KMS-11 (cell line): ENCODE results near the gene CFAP69.

ENCODE experiments used
- H2AFZ ChIP-seq: fragments of 200-600 bp; sonication (generic); 2 replicates; pipeline ENCODE4 v1.6.1; 2016; ENCODE audit warnings: antibody characterized with exemption, mixed run types, low read depth
- H3K27ac ChIP-seq: fragments of 200-600 bp; sonication (generic); 2 replicates; pipeline ENCODE4 v1.6.1; 2016; ENCODE audit warnings: mild to moderate bottlenecking, mixed run types
- H3K27me3 ChIP-seq: fragments of 200-600 bp; sonication (generic); 2 replicates; pipeline ENCODE4 v1.6.1; 2017; ENCODE audit warnings: mild to moderate bottlenecking, low read depth, mixed run types, moderate library complexity; ENCODE audit not compliant: insufficient read depth
- H3K36me3 ChIP-seq: fragments of 200-600 bp; sonication (generic); 2 replicates; pipeline ENCODE4 v1.6.1; 2017; ENCODE audit warnings: mild to moderate bottlenecking, mixed run types; ENCODE audit not compliant: insufficient read depth
- H3K4me1 ChIP-seq: fragments of 200-600 bp; sonication (generic); 2 replicates; pipeline ENCODE4 v1.6.1; 2016; ENCODE audit warnings: mild to moderate bottlenecking, low read depth, mixed run types; ENCODE audit not compliant: poor library complexity, severe bottlenecking
- H3K4me2 ChIP-seq: fragments of 200-600 bp; sonication (generic); 2 replicates; pipeline ENCODE4 v1.7.0; 2016; ENCODE audit warnings: mild to moderate bottlenecking, mixed run types
- H3K4me3 ChIP-seq: fragments of 200-600 bp; sonication (generic); IDR thresholded peaks from 2 replicates; pipeline ENCODE4 v1.6.1; 2017; ENCODE audit warnings: low read depth, low read length, mixed read lengths; ENCODE audit not compliant: insufficient read depth
- H3K79me2 ChIP-seq: fragments of 200-600 bp; sonication (generic); 2 replicates; pipeline ENCODE4 v1.6.1; 2016; ENCODE audit warnings: low read depth, mixed run types; ENCODE audit not compliant: insufficient read depth
- H3K9ac ChIP-seq: fragments of 200-600 bp; sonication (generic); 2 replicates; pipeline ENCODE4 v1.6.1; 2016; ENCODE audit warnings: mild to moderate bottlenecking, mixed run types
- H4K20me1 ChIP-seq: fragments of 200-600 bp; sonication (generic); 2 replicates; pipeline ENCODE4 v1.6.1; 2016; ENCODE audit warnings: mild to moderate bottlenecking, mixed run types; ENCODE audit not compliant: insufficient read depth
- TF ChIP-seq, protein P1 (sequence below): fragments of 200-600 bp; sonication (generic); conservative IDR thresholded peaks from 2 replicates; pipeline ENCODE4 v1.6.1; 2017; ENCODE audit warnings: low read depth, mild to moderate bottlenecking, antibody characterized with exemption, low read length, moderate library complexity, mixed read lengths

CFAP69 gene

DNA sequence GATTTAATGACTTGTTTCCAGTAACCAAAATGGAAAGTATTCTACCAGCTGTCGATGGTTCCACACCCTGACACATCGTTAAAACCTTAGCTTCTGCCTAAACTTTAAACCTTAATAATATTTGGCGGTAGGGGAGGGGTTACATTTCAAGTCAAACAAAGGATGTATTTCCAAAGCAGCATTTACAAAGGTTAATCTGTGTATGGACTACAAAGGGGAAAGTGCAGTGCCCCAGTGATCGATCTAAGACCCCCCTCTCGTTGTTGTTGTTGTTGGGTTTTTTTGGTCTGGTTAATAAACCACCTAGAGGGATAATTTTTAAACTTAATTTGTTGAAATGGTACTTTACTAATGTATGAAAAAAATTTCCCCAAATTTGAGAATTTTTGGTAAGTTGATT is 34.5 kb upstream of the CFAP69 start:
- Histone ChIP-seq H3K4me3 (no peak overlapping the region), H3K27ac (no peak overlapping the region), H3K4me1 (no peaks in the 10 kb centered on the region), H3K79me2 (no peaks in the 10 kb centered on the region), H3K9ac (no peak overlapping the region), H3K27me3 (no peaks in the 10 kb centered on the region), H3K36me3 (no peaks in the 10 kb centered on the region), H2AFZ (no peak overlapping the region), H4K20me1 (no peaks in the 10 kb centered on the region), H3K4me2 (no peak overlapping the region)
- TF ChIP-seq, protein P1, sequence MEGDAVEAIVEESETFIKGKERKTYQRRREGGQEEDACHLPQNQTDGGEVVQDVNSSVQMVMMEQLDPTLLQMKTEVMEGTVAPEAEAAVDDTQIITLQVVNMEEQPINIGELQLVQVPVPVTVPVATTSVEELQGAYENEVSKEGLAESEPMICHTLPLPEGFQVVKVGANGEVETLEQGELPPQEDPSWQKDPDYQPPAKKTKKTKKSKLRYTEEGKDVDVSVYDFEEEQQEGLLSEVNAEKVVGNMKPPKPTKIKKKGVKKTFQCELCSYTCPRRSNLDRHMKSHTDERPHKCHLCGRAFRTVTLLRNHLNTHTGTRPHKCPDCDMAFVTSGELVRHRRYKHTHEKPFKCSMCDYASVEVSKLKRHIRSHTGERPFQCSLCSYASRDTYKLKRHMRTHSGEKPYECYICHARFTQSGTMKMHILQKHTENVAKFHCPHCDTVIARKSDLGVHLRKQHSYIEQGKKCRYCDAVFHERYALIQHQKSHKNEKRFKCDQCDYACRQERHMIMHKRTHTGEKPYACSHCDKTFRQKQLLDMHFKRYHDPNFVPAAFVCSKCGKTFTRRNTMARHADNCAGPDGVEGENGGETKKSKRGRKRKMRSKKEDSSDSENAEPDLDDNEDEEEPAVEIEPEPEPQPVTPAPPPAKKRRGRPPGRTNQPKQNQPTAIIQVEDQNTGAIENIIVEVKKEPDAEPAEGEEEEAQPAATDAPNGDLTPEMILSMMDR, result no peak

DNA sequence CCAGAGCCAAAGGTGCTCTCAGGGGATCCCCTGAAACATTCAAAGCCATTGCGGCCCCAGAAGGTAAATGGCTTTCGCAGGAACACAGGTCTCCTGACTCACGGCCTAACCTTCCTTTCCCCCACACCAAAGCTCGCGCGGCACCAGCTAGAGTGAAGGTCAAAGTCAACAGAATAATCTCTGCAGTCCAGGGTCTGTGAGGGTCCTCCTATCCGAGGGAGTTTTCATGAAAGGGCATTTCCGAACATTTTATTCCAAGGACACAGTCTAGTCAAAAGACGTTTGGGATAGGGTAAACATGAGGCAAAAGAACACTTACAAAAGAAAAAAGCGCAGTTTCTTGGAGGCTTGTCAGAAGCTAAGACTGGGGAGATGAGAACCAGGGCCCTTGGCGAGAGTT is 34.0 kb upstream of the CFAP69 start:
- TF ChIP-seq, protein P1, result no peak
- H2AFZ ChIP-seq, result no peak overlapping the region
- no peaks in the 10 kb centered on the region for H3K27me3 ChIP-seq
- H3K9ac ChIP-seq, result no peak overlapping the region
- H3K27ac ChIP-seq, result no peak overlapping the region
- no peak overlapping the region for H3K4me3 ChIP-seq
- H3K4me2 ChIP-seq, result no peak overlapping the region
- no peaks in the 10 kb centered on the region for H3K4me1 ChIP-seq
- H3K79me2 ChIP-seq, result no peaks in the 10 kb centered on the region
- H4K20me1 ChIP-seq, result no peaks in the 10 kb centered on the region
- H3K36me3 ChIP-seq, result no peaks in the 10 kb centered on the region

DNA sequence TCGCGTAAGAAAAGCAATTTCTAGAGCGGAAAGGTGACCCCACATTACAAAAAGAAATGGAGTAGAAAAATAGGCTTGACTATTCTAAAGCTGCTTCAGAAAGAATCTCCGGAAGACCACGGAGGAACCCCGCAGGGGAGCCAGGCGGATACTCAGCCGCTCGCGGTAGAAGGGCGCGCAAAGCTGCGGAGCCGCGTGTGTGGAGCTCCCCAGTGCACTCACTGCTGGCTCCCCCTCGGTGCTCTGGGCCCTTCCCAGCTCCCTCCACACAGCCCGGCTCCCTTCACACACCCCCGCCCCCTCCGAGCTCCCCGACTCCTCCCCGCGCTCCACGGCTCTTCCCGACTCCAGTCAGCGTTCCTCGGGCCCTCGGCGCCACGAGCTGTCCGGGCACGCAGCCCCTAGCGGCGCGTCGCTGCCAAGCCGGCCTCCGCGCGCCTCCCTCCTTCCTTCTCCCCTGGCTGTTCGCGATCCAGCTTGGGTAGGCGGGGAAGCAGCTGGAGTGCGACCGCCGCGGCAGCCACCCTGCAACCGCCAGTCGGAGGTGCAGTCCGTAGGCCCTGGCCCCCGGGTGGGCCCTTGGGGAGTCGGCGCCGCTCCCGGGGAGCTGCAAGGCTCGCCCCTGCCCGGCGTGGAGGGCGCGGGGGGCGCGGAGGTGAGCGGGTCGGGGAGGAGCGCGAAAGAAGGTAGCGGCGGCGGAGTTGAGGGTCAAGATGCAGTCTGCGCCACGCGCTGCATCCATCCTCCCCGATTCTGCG is 33.4 kb upstream of the CFAP69 start, which contains the start of gene STEAP2:
TSS of gene STEAP2 (plus strand) at position 350 of the 758 bp plus-strand sequence. CDS start 13,343 bp downstream, outside the sequence.
- Histone ChIP-seq H3K4me1 (no peaks in the 10 kb centered on the region), H3K27me3 (no peaks in the 10 kb centered on the region), H3K4me2 (no peak within 1 kb of the TSS), H3K9ac (no peak within 1 kb of the TSS), H3K36me3 (no peaks in the 10 kb centered on the region), H4K20me1 (no peaks in the 10 kb centered on the region), H3K27ac (no peak within 1 kb of the TSS), H2AFZ (no peak within 1 kb of the TSS), H3K4me3 (no peak within 1 kb of the TSS), H3K79me2 (no peaks in the 10 kb centered on the region)
- TF ChIP-seq, protein P1, result no peak

DNA sequence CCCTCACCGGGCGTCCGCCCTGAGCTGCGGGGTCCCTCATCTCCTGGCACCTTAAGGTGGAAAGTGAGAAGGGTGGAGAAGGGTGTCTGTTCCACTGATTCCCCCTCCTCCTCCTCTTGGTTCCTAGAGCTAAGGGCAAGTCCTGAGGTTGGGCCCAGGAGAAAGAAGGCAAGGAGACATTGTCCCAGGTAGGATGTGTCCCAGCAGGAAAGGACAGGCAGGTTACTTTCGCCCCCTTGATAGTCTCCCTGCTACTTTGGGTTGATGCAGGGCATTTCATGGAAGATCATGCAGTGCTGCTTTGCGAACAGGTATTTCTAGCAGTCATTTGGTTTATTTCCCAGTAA is 32.9 kb upstream of the CFAP69 start:
- Histone ChIP-seq H3K4me1 (no peaks in the 10 kb centered on the region), H4K20me1 (no peaks in the 10 kb centered on the region), H3K79me2 (no peaks in the 10 kb centered on the region), H3K4me3 (no peak overlapping the region), H3K36me3 (no peaks in the 10 kb centered on the region), H3K27ac (no peak overlapping the region), H3K9ac (no peak overlapping the region), H3K4me2 (no peak overlapping the region), H3K27me3 (no peaks in the 10 kb centered on the region), H2AFZ (no peak overlapping the region)
- TF ChIP-seq, protein P1, result no peak
